ENCODE data around the gene SMAD3. TPM values are rescaled to one million over a fixed set of nuclear protein-coding genes. Genes with fewer than 3 reads are reported as not detected.

The SMAD3 gene
- total RNA-seq, 4 donors from 2014 or later: 25.9 to 69.4 (median 35.2) TPM

DNA sequence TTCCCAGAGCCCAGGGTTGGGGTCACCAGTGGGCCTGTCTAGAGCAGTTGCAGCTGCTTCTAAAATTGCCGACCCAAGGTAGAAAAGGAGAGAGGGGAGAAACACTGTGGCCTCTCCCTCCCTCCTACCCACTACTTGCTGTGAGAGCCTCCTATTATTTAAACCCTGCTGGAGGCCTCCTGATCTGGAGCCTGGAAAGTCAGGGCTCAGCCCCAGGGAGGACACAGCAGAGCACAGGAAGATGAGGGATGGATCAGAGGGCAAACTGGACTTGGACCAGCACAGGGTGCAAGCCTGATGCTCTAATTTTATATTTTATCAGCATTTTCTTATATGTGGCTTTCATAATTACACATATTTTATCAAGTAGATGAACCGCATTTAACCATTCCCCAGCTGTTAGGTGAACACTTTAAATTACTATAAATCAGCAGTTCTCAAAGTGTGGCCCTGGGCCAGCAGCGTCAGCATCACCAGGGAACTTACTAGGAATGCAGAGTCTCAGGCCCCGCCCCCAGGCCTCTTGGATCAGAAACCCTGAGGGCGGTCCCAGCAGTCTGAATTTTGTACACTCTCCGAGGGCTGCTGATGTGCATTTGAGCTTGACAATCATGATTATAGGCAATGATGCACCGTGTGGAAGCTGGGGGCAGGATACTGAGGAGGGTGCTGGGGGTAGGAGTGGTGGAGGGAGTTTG lies 26.7 kb downstream of the SMAD3 start:
- H3K4me3 ChIP-seq (ENCODE audit: low read depth, poor library complexity, severe bottlenecking): no peak overlapping the region
- 70 to 71% methylated on average over 7 of the region's 7 CpGs for WGBS, 2 donors
- intact Hi-C loops (cut with DNase I; ENCODE audit: low total_unique reads): no loop called here
- TF ChIP-seq, protein P1, sequence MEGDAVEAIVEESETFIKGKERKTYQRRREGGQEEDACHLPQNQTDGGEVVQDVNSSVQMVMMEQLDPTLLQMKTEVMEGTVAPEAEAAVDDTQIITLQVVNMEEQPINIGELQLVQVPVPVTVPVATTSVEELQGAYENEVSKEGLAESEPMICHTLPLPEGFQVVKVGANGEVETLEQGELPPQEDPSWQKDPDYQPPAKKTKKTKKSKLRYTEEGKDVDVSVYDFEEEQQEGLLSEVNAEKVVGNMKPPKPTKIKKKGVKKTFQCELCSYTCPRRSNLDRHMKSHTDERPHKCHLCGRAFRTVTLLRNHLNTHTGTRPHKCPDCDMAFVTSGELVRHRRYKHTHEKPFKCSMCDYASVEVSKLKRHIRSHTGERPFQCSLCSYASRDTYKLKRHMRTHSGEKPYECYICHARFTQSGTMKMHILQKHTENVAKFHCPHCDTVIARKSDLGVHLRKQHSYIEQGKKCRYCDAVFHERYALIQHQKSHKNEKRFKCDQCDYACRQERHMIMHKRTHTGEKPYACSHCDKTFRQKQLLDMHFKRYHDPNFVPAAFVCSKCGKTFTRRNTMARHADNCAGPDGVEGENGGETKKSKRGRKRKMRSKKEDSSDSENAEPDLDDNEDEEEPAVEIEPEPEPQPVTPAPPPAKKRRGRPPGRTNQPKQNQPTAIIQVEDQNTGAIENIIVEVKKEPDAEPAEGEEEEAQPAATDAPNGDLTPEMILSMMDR (IDR thresholded peaks at IDR 0.05): no peak
- TF ChIP-seq POLR2A (IDR thresholded peaks at IDR 0.05): no peak
- DNase-seq (ENCODE audit: low spot score in 2 of 2): no peak

DNA sequence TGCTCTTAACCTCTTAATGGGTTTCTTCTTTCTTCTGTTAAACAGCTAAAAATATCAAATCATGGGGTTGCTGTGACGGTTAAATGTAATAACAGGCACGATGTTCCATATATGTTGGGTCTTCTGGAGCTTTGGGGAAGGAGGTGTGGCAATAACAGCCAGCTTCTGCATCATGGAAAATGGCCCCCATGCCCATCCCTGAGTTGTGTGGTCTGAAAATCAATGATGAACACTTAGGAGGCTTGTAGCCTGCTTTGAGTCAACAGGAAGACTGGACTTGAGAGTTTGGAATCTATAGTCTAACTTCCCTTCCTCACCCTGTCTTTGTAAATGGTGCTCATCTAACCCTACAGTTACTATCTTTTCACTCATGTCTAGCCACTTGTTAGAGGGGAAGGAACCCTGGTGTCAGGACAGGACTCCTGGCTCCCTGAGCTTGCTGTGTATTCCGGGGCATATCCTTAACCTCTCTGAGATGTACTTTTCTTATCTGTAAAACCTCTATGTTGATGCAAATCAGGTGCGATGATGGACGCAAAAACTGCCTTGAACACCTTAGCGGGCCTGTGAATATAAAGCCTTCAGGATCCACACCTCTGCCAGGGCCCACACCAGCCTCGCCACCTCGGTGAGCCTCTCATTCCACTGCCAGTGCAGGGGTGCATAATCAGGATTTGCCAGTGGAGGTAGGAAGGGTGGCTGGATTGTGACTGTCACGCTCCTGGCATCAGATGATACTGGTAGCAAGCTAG lies 27.5 kb downstream of the SMAD3 start:
- intact Hi-C loops (cut with DNase I; ENCODE audit: low total_unique reads): no loop called here
- H3K4me3 ChIP-seq (ENCODE audit: low read depth, poor library complexity, severe bottlenecking): no peak overlapping the region
- DNase-seq (ENCODE audit: low spot score in 2 of 2): no peak
- TF ChIP-seq, protein P1 (IDR thresholded peaks at IDR 0.05): no peak
- no peak for TF ChIP-seq POLR2A (IDR thresholded peaks at IDR 0.05)
- WGBS, 2 donors: 78 to 80% methylated on average over 9 of the region's 9 CpGs

DNA sequence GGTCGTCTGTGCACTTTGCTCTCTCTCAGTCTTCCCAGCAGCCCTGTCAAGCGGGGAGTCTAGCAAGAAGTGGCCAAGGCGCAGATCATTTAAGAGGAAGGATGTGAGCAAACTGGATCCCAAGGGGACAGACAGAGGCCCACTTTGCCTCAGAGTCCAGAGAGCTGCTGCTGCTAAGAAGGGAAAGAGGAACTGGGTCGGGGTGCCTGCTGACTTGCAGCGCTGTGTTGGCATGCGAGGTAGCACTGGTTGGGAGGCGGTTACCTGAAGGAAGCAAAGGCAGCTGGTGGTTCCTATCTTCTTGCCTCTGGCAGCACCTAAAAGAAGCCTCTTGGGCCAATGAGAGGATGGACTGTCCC lies 28.1 kb downstream of the SMAD3 start:
- no peak overlapping the region for H3K4me3 ChIP-seq (ENCODE audit: low read depth, poor library complexity, severe bottlenecking)
- TF ChIP-seq POLR2A (IDR thresholded peaks at IDR 0.05): no peak
- TF ChIP-seq, protein P1 (IDR thresholded peaks at IDR 0.05): no peak
- DNase-seq (ENCODE audit: low spot score in 2 of 2): no peak
- intact Hi-C loops (cut with DNase I; ENCODE audit: low total_unique reads): no loop called here
- WGBS, 2 donors: 52 to 64% methylated on average over 7 of the region's 7 CpGs

DNA sequence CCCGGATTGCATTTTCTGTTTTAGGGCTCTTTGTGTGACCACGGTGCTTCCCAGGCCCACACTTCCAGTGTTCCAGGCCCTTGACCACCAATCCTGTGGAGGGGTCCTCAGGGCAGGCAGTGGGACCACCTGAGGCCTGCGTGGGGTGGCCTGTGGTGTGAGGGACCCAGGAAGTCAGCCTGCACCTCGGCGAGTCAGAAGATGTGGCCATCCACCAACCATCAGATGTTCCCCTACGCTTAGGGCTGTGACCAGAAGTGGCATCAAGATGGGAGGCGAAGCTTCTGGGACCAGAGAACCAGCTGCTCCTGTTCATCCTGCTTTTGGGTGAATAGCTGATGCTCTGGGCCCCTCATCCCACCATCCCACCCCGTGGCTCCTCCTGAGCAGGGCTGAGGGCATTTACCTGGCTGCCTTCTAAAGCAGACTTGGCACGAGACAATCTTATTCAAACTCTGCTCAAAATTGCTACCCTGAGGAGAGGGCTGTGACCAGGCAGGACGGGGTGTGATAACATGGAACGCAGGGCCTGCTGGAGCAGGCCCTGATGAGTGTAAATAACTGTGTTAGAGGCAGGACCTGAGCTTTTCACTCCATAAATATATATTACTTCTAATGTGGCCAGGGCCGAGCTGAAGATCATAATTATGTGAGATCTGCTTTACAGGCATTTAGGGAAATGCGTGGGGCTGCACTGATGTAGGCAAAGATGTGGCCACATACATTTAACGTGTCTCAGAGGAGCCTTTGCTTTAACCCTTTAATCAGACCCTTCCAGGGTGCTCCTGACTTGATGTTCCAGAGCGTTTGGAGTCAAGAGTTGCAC lies 28.8 kb downstream of the SMAD3 start:
- TF ChIP-seq, protein P1 (IDR thresholded peaks at IDR 0.05): no peak
- TF ChIP-seq POLR2A (IDR thresholded peaks at IDR 0.05): no peak
- no peak overlapping the region for H3K4me3 ChIP-seq (ENCODE audit: low read depth, poor library complexity, severe bottlenecking)
- WGBS, 2 donors: 58 to 68% methylated on average over 15 of the region's 15 CpGs
- DNase-seq (ENCODE audit: low spot score in 2 of 2): no peak
- intact Hi-C loops (cut with DNase I; ENCODE audit: low total_unique reads): no loop called here

DNA sequence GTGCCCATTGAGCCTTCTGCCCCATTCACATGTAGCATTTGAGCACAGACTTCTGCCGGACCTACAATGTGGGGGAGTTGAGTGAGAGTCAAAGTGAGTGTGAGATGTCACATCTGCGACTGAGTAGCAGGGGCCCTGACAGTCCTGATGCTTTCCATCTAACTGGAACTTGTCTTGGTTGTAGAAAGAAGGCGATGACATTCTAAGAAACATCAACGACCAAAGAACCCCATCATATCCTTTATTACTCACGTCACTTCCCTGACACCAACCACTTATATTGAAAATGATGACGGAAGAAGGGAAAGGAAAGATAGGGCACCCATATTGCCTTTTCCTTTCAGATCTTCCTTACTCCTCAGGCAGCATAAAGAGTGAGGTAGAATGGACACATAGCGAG lies 30.5 kb downstream of the SMAD3 start:
- intact Hi-C loops (cut with DNase I; ENCODE audit: low total_unique reads): no loop called here
- no peak overlapping the region for H3K4me3 ChIP-seq (ENCODE audit: low read depth, poor library complexity, severe bottlenecking)
- no peak for DNase-seq (ENCODE audit: low spot score in 2 of 2)
- 87 to 90% methylated on average over 7 of the region's 7 CpGs for WGBS, 2 donors
- TF ChIP-seq, protein P1 (IDR thresholded peaks at IDR 0.05): no peak
- no peak for TF ChIP-seq POLR2A (IDR thresholded peaks at IDR 0.05)
